Measurements from ENCODE around the gene SMIM33.

Gene SMIM33

DNA sequence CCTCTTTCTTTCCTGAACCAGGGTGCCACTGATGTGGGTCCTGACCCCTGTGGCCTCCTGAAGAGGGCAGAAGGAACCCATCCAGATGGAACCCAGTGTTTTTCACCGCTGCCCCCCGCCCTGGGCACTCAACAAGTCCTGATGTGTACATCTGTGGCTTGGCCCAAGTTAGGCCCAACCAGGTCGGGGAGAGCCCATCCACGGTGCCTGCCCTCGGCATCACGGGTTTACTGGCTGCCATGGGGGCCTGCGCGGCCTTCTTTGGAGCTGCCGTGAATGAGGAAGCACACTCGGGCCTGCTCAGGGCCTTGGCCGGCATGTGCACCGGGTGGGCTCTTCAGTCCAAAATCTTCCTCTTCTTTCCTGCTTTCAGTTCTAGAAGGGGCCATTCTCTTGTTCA is 14.0 kb upstream of the SMIM33 start:
- TF ChIP-seq TOX (CRISPR knock-in tag; IDR thresholded peaks at IDR 0.05; ENCODE audit: borderline replicate concordance) = no peak
- no peak for TF ChIP-seq PPARA (CRISPR knock-in tag; IDR thresholded peaks at IDR 0.05; ENCODE audit: borderline replicate concordance)
- no peak for TF ChIP-seq RARB (CRISPR knock-in tag; IDR thresholded peaks at IDR 0.05)
- no peak for TF ChIP-seq CSDC2 (CRISPR knock-in tag; IDR thresholded peaks at IDR 0.05)
- TF ChIP-seq ZNF70 (CRISPR knock-in tag; IDR thresholded peaks at IDR 0.05) = no peak
- no peak for TF ChIP-seq ZFP30 (CRISPR knock-in tag; IDR thresholded peaks at IDR 0.05)
- TF ChIP-seq ARNTL (CRISPR knock-in tag; IDR thresholded peaks at IDR 0.05; ENCODE audit: borderline replicate concordance, low read depth) = no peak
- TF ChIP-seq, protein P1, sequence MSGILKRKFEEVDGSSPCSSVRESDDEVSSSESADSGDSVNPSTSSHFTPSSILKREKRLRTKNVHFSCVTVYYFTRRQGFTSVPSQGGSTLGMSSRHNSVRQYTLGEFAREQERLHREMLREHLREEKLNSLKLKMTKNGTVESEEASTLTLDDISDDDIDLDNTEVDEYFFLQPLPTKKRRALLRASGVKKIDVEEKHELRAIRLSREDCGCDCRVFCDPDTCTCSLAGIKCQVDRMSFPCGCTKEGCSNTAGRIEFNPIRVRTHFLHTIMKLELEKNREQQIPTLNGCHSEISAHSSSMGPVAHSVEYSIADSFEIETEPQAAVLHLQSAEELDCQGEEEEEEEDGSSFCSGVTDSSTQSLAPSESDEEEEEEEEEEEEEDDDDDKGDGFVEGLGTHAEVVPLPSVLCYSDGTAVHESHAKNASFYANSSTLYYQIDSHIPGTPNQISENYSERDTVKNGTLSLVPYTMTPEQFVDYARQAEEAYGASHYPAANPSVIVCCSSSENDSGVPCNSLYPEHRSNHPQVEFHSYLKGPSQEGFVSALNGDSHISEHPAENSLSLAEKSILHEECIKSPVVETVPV (CRISPR knock-in tag; IDR thresholded peaks at IDR 0.05) = no peak
- no peak for ATAC-seq

DNA sequence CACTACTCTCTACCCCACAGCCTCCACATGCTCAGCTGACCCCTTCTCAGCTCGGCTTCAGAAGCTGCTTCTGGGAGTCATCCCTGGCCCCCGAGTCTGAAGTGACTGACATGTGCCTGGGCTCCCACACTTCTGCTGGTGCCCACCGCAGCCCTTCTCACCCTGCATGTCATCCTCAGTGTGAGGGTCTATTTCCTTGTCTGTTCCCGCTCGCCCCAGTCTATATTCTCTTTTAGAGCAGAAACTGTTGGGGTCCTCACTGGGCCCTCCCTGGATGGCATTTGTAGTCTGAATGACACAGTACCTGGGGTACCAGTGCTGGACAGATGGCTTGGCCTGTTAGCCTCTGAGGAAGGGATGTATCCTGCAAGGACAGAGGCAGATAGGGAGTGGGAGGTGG is 13.6 kb upstream of the SMIM33 start:
- no peak for TF ChIP-seq ZFP3 (CRISPR knock-in tag; IDR thresholded peaks at IDR 0.05)
- no peak for TF ChIP-seq ZNF565 (CRISPR knock-in tag; conservative IDR thresholded peaks at IDR 0.05; ENCODE audit: low read depth)
- no peak for TF ChIP-seq ZFP30 (CRISPR knock-in tag; IDR thresholded peaks at IDR 0.05)
- TF ChIP-seq BACH2 (CRISPR knock-in tag; IDR thresholded peaks at IDR 0.05; ENCODE audit: borderline replicate concordance) = no peak
- TF ChIP-seq ISL1 (CRISPR knock-in tag; IDR thresholded peaks at IDR 0.05) = no peak
- no peak for TF ChIP-seq TCF4 (CRISPR knock-in tag; IDR thresholded peaks at IDR 0.05; ENCODE audit: borderline replicate concordance)
- TF ChIP-seq ZC3H10 (CRISPR knock-in tag; IDR thresholded peaks at IDR 0.05) = no peak
- TF ChIP-seq SNAI2 (CRISPR knock-in tag; IDR thresholded peaks at IDR 0.05) = no peak
- TF ChIP-seq, protein P2, sequence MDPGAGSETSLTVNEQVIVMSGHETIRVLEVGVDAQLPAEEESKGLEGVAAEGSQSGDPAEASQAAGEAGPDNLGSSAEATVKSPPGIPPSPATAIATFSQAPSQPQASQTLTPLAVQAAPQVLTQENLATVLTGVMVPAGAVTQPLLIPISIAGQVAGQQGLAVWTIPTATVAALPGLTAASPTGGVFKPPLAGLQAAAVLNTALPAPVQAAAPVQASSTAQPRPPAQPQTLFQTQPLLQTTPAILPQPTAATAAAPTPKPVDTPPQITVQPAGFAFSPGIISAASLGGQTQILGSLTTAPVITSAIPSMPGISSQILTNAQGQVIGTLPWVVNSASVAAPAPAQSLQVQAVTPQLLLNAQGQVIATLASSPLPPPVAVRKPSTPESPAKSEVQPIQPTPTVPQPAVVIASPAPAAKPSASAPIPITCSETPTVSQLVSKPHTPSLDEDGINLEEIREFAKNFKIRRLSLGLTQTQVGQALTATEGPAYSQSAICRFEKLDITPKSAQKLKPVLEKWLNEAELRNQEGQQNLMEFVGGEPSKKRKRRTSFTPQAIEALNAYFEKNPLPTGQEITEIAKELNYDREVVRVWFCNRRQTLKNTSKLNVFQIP (CRISPR knock-in tag; IDR thresholded peaks at IDR 0.05; ENCODE audit: borderline replicate concordance, low read depth) = no peak
- ATAC-seq = no peak

- ATAC-seq = no peak
- TF ChIP-seq ZFP30 (CRISPR knock-in tag; IDR thresholded peaks at IDR 0.05) (no peak), ZC3H10 (CRISPR knock-in tag; IDR thresholded peaks at IDR 0.05) (no peak), ZNF8 (CRISPR knock-in tag; IDR thresholded peaks at IDR 0.05) (no peak), TOX (CRISPR knock-in tag; IDR thresholded peaks at IDR 0.05; ENCODE audit: borderline replicate concordance) (no peak), ESRRG (CRISPR knock-in tag; IDR thresholded peaks at IDR 0.05) (no peak), ARNTL (CRISPR knock-in tag; IDR thresholded peaks at IDR 0.05; ENCODE audit: borderline replicate concordance, low read depth) (no peak), PATZ1 (CRISPR knock-in tag; IDR thresholded peaks at IDR 0.05; ENCODE audit: borderline replicate concordance) (no peak)
These were observed 13.0 kb upstream of the SMIM33 start for GRCh38 chr5:139457653-139458306.

GRCh38 chr5:139458580-139459407 is 12.0 kb upstream of the SMIM33 start:
- peak; percentile 45; the same call in 2 of the 3 replicates for ATAC-seq
- TF ChIP-seq BACH2 (CRISPR knock-in tag; IDR thresholded peaks at IDR 0.05; ENCODE audit: borderline replicate concordance) = no peak
- no peak for TF ChIP-seq PATZ1 (CRISPR knock-in tag; IDR thresholded peaks at IDR 0.05; ENCODE audit: borderline replicate concordance)
- TF ChIP-seq ZC3H10 (CRISPR knock-in tag; IDR thresholded peaks at IDR 0.05) = no peak

All from SK-N-SH treated with all-trans-retinoic acid at 6 μM for 48 hours (cell line).